Hepatocyte (in vitro differentiated cells): ENCODE data around the gene TAOK3. TPM values are rescaled to one million over a fixed set of nuclear protein-coding genes. Genes with fewer than 3 reads are reported as not detected.

Source experiments
- DNase-seq: peaks from one replicate; pipeline ENCODE4 v3.0.0-alpha.2; 2016; ENCODE audit warnings: low spot score
- H2AFZ ChIP-seq: fragments of 200-600 bp; sonication (generic); 2 replicates; pipeline ENCODE4 v1.6.0; 2016; ENCODE audit warnings: antibody characterized with exemption, mild to moderate bottlenecking
- H3K27ac ChIP-seq: fragments of 200-600 bp; sonication (generic); 2 replicates; pipeline ENCODE4 v1.5.1; 2016; ENCODE audit warnings: mild to moderate bottlenecking
- H3K27me3 ChIP-seq: fragments of 200-600 bp; sonication (generic); 2 replicates; pipeline ENCODE4 v1.6.1; 2016
- H3K36me3 ChIP-seq: fragments of 200-600 bp; sonication (generic); replicated peaks from 2 replicates; pipeline ENCODE4 v1.5.1; 2016; ENCODE audit warnings: low read depth; ENCODE audit not compliant: insufficient read depth
- H3K4me1 ChIP-seq: fragments of 200-600 bp; sonication (generic); 2 replicates; pipeline ENCODE4 v1.5.1; 2016; ENCODE audit warnings: mild to moderate bottlenecking, moderate library complexity; ENCODE audit not compliant: insufficient read depth
- H3K4me2 ChIP-seq: fragments of 200-600 bp; sonication (generic); 2 replicates; pipeline ENCODE4 v1.6.0; 2016
- H3K4me3 ChIP-seq: fragments of 200-600 bp; sonication (generic); 2 replicates; pipeline ENCODE4 v1.5.1; 2016; ENCODE audit warnings: mild to moderate bottlenecking
- H3K79me2 ChIP-seq: fragments of 200-600 bp; sonication (generic); 2 replicates; pipeline ENCODE4 v1.6.0; 2017; ENCODE audit warnings: mild to moderate bottlenecking
- H3K9me2 ChIP-seq: fragments of 200-600 bp; sonication (generic); replicated peaks from 2 replicates; pipeline ENCODE4 v1.6.0; 2017; ENCODE audit warnings: mild to moderate bottlenecking; ENCODE audit not compliant: insufficient read depth
- H3K9me3 ChIP-seq: fragments of 200-600 bp; sonication (generic); 2 replicates; pipeline ENCODE4 v1.5.1; 2016; ENCODE audit warnings: low read depth, mild to moderate bottlenecking
- H4K20me1 ChIP-seq: fragments of 200-600 bp; sonication (generic); 2 replicates; pipeline ENCODE4 v1.6.0; 2016; ENCODE audit warnings: mild to moderate bottlenecking; ENCODE audit not compliant: insufficient read depth, poor library complexity, severe bottlenecking
- EZH2 ChIP-seq: fragments of 200-600 bp; sonication (generic); IDR thresholded peaks from 2 replicates; pipeline ENCODE4 v1.6.1; 2016; ENCODE audit warnings: antibody characterized with exemption, mild to moderate bottlenecking, borderline replicate concordance
- EZH2phosphoT487 ChIP-seq: fragments of 200-600 bp; sonication (generic); IDR thresholded peaks from one replicate; pipeline ENCODE4 v1.6.1; 2018; ENCODE audit warnings: antibody characterized with exemption, mild to moderate bottlenecking, low read depth, moderate library complexity; ENCODE audit not compliant: unreplicated experiment, severe bottlenecking
- WGBS: methylation state at CpG from one replicate; pipeline ENCODE4 v1.1.6; 2016; ENCODE audit warnings: low lambda C conversion rate; ENCODE audit errors: missing lambda C conversion rate; 5-methylcytosine and 5-hydroxymethylcytosine counted together
- polyA plus RNA-seq: library from polyadenylated mRNA; unstranded; fragments of >200 nt; fragmentation: Nextera tagmentation; extraction: Ambion mirVana; gene quantifications from 2 replicates; pipeline ENCODE4 v1.2.1, GENCODE V29; 2016
- total RNA-seq: library from RNA; depleted of rRNA; stranded (reverse); fragments of >200 nt; gene quantifications from 2 replicates; pipeline ENCODE4 v1.2.3, GENCODE V29; 2014
- TF ChIP-seq, protein P1 (sequence below): fragments of 200-600 bp; sonication (generic); IDR thresholded peaks from 2 replicates; pipeline ENCODE4 v1.5.1; 2016; ENCODE audit warnings: antibody characterized with exemption, mild to moderate bottlenecking; ENCODE audit not compliant: poor library complexity

The TAOK3 gene
- total and polyA plus RNA-seq, 2 experiments from 2014 or later = 19.1 to 28.7 TPM

DNA sequence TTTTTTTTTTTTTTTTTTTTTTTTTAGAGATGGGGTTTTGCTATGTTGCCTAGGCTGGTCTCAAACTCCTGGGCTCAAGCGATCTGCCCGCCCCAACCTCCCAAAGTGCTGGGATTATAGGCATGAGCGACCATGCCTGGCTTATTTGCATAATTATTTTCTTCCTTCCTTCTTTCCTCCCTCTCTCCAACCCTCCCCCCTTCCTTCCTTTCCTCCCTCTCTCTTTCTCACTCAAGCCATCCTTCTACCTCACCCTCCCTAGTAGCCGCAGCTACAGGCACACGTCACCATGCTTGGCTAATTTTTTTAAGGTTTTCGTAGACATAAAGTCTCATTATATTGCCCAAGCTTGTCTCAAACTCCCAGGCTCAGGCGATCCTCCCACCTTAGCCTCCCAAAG lies 152.9 kb downstream of the TAOK3 start:
- H4K20me1 ChIP-seq = no peaks in the 10 kb centered on the region
- no peaks in the 10 kb centered on the region for H3K36me3 ChIP-seq
- H3K79me2 ChIP-seq = no peaks in the 10 kb centered on the region
- no peak overlapping the region for H3K27ac ChIP-seq
- H3K4me1 ChIP-seq = no peaks in the 10 kb centered on the region
- 91% methylated on average over 7 of the region's 7 CpGs for WGBS
- no peak overlapping the region for H3K4me2 ChIP-seq
- no peak for DNase-seq
- no peaks in the 10 kb centered on the region for H3K9me3 ChIP-seq
- no peak overlapping the region for H3K4me3 ChIP-seq
- H3K27me3 ChIP-seq = no peaks in the 10 kb centered on the region
- H3K9me2 ChIP-seq = no peaks in the 10 kb centered on the region
- TF ChIP-seq EZH2 (no peak), EZH2phosphoT487 (no peak)
- TF ChIP-seq, protein P1, sequence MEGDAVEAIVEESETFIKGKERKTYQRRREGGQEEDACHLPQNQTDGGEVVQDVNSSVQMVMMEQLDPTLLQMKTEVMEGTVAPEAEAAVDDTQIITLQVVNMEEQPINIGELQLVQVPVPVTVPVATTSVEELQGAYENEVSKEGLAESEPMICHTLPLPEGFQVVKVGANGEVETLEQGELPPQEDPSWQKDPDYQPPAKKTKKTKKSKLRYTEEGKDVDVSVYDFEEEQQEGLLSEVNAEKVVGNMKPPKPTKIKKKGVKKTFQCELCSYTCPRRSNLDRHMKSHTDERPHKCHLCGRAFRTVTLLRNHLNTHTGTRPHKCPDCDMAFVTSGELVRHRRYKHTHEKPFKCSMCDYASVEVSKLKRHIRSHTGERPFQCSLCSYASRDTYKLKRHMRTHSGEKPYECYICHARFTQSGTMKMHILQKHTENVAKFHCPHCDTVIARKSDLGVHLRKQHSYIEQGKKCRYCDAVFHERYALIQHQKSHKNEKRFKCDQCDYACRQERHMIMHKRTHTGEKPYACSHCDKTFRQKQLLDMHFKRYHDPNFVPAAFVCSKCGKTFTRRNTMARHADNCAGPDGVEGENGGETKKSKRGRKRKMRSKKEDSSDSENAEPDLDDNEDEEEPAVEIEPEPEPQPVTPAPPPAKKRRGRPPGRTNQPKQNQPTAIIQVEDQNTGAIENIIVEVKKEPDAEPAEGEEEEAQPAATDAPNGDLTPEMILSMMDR = no peak
- H2AFZ ChIP-seq = no peak overlapping the region

DNA sequence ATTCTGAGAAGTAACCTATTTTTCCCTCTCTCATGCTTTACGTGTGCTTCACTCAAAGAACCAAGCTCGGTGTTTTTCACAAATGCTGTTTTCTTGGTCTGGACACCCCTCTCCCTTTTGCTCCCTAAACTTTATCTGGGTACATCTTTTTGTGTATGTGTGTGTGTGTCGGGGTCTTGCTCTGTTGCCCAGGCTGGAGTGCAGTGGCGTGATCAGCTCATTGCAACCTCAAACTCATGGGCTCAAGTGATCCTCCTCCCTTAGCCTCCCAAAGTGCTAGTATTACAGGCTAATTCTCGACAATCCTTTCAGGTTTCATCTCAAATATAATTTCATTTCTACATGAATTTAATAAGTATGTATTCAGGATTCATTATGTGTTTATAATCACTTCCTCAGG lies 153.6 kb downstream of the TAOK3 start:
- no peaks in the 10 kb centered on the region for H3K9me2 ChIP-seq
- DNase-seq = no peak
- 95% methylated on average over 5 of the region's 5 CpGs for WGBS
- H3K4me3 ChIP-seq = no peak overlapping the region
- H2AFZ ChIP-seq = no peak overlapping the region
- no peaks in the 10 kb centered on the region for H3K27me3 ChIP-seq
- no peaks in the 10 kb centered on the region for H3K36me3 ChIP-seq
- H3K9me3 ChIP-seq = no peaks in the 10 kb centered on the region
- H4K20me1 ChIP-seq = no peaks in the 10 kb centered on the region
- H3K27ac ChIP-seq = no peak overlapping the region
- no peak for TF ChIP-seq EZH2phosphoT487
- TF ChIP-seq, protein P1 = no peak
- TF ChIP-seq EZH2 = no peak
- H3K79me2 ChIP-seq = no peaks in the 10 kb centered on the region
- no peaks in the 10 kb centered on the region for H3K4me1 ChIP-seq
- H3K4me2 ChIP-seq = no peak overlapping the region

DNA sequence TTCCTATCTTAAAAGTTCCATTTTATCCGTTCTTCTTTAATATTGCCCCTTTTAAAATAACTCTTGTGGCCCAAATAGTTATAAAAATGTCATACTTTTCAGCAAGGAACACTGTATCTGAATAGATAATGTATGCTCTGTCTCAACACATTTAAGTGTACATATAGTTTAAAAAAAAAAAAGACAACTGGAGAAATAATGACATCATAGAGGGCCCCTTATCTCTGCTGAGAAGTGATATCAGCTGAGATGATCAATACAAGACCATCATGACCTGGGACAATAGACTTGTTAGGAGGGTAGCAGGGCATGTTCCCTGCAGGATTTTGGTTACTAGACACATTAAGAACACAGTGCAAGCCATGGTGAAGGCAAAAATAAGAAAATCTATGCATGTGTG lies 159.3 kb downstream of the TAOK3 start:
- DNase-seq = no peak
- no peak overlapping the region for H2AFZ ChIP-seq
- TF ChIP-seq EZH2phosphoT487 (no peak), EZH2 (no peak)
- TF ChIP-seq, protein P1 = no peak
- H3K4me1 ChIP-seq = no peaks in the 10 kb centered on the region
- WGBS = 91% methylated on average over 1 of the region's 1 CpG
- H3K4me2 ChIP-seq = no peak overlapping the region
- H3K36me3 ChIP-seq = no peaks in the 10 kb centered on the region
- H3K27me3 ChIP-seq = no peaks in the 10 kb centered on the region
- H3K9me3 ChIP-seq = no peaks in the 10 kb centered on the region
- H4K20me1 ChIP-seq = no peaks in the 10 kb centered on the region
- H3K79me2 ChIP-seq = no peaks in the 10 kb centered on the region
- H3K27ac ChIP-seq = no peak overlapping the region
- no peak overlapping the region for H3K4me3 ChIP-seq
- no peaks in the 10 kb centered on the region for H3K9me2 ChIP-seq

DNA sequence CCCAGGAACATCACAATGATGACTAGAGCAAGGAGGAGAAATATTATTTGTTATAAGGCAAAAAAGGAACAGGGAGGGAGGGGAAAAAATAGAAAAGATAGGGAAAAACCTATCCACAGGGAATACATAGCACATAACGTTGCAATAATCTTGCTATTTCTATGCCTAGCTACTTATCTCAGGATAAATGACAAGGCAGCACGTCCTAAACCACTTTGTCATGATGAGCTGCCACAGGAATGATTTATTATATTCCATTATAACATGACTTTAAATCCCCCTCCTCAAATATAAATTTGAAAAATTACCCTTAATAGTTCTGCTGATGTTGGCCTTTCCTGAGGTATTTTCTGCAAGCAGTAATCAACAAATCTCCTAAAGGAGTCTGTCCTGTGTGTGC lies 160.1 kb downstream of the TAOK3 start:
- H3K79me2 ChIP-seq = no peaks in the 10 kb centered on the region
- H3K27me3 ChIP-seq = no peaks in the 10 kb centered on the region
- no peaks in the 10 kb centered on the region for H3K9me2 ChIP-seq
- H2AFZ ChIP-seq = no peak overlapping the region
- no peak for DNase-seq
- no peaks in the 10 kb centered on the region for H3K9me3 ChIP-seq
- H3K27ac ChIP-seq = no peak overlapping the region
- 89% methylated on average over 2 of the region's 2 CpGs for WGBS
- no peaks in the 10 kb centered on the region for H4K20me1 ChIP-seq
- no peaks in the 10 kb centered on the region for H3K4me1 ChIP-seq
- TF ChIP-seq EZH2phosphoT487 = no peak
- TF ChIP-seq, protein P1 = no peak
- TF ChIP-seq EZH2 = no peak
- no peak overlapping the region for H3K4me2 ChIP-seq
- H3K36me3 ChIP-seq = no peaks in the 10 kb centered on the region
- no peak overlapping the region for H3K4me3 ChIP-seq
